ENCODE data around the gene GALNT16. TPM values are rescaled to one million over a fixed set of nuclear protein-coding genes. Genes with fewer than 3 reads are reported as not detected.

GALNT16 gene
- total and polyA plus RNA-seq, 2 experiments from 2014 or later = 1.7 to 2.6 TPM

- no peak overlapping the region for H3K27ac ChIP-seq
- H3K9me2 ChIP-seq (replicated peaks; ENCODE audit: insufficient read depth) = no peaks in the 10 kb centered on the region
- WGBS (ENCODE audit: low lambda C conversion rate, missing lambda C conversion rate) = 94% methylated on average over 8 of the region's 8 CpGs
- no peak overlapping the region for H3K4me3 ChIP-seq
- no peaks in the 10 kb centered on the region for H3K79me2 ChIP-seq
- TF ChIP-seq EZH2phosphoT487 (IDR thresholded peaks at IDR 0.05; ENCODE audit: low read depth, severe bottlenecking, unreplicated experiment) (no peak), CTCF (IDR thresholded peaks at IDR 0.05; ENCODE audit: poor library complexity) (no peak), EZH2 (IDR thresholded peaks at IDR 0.05; ENCODE audit: borderline replicate concordance) (no peak)
- no peak overlapping the region for H3K4me2 ChIP-seq
- H3K36me3 ChIP-seq (replicated peaks; ENCODE audit: insufficient read depth, low read depth) = no peaks in the 10 kb centered on the region
- H2AFZ ChIP-seq = no peak overlapping the region
- H3K9me3 ChIP-seq (ENCODE audit: low read depth) = no peaks in the 10 kb centered on the region
- DNase-seq (ENCODE audit: low spot score) = no peak
- no peaks in the 10 kb centered on the region for H3K27me3 ChIP-seq
- H4K20me1 ChIP-seq (ENCODE audit: insufficient read depth, poor library complexity, severe bottlenecking) = no peaks in the 10 kb centered on the region
- H3K4me1 ChIP-seq (ENCODE audit: insufficient read depth) = no peaks in the 10 kb centered on the region
Observed at GRCh38 chr14:69325086-69325485, 65.1 kb downstream of the GALNT16 start.

- Histone ChIP-seq H3K27me3 (no peaks in the 10 kb centered on the region), H3K36me3 (replicated peaks; ENCODE audit: insufficient read depth, low read depth) (no peaks in the 10 kb centered on the region), H3K4me3 (no peak overlapping the region), H3K9me2 (replicated peaks; ENCODE audit: insufficient read depth) (no peaks in the 10 kb centered on the region), H4K20me1 (ENCODE audit: insufficient read depth, poor library complexity, severe bottlenecking) (no peaks in the 10 kb centered on the region), H3K4me1 (ENCODE audit: insufficient read depth) (no peaks in the 10 kb centered on the region), H2AFZ (no peak overlapping the region), H3K79me2 (no peaks in the 10 kb centered on the region), H3K27ac (no peak overlapping the region), H3K4me2 (no peak overlapping the region), H3K9me3 (ENCODE audit: low read depth) (no peaks in the 10 kb centered on the region)
- DNase-seq (ENCODE audit: low spot score) = no peak
- TF ChIP-seq EZH2 (IDR thresholded peaks at IDR 0.05; ENCODE audit: borderline replicate concordance) (no peak), CTCF (IDR thresholded peaks at IDR 0.05; ENCODE audit: poor library complexity) (no peak), EZH2phosphoT487 (IDR thresholded peaks at IDR 0.05; ENCODE audit: low read depth, severe bottlenecking, unreplicated experiment) (no peak)
- WGBS (ENCODE audit: low lambda C conversion rate, missing lambda C conversion rate) = 93% methylated on average over 7 of the region's 7 CpGs
Observed at GRCh38 chr14:69325646-69326265, 65.8 kb downstream of the GALNT16 start.

GRCh38 chr14:69326611-69327010 lies 66.7 kb downstream of the GALNT16 start:
- Histone ChIP-seq H3K9me2 (replicated peaks; ENCODE audit: insufficient read depth) (no peaks in the 10 kb centered on the region), H3K79me2 (no peaks in the 10 kb centered on the region), H3K4me1 (ENCODE audit: insufficient read depth) (no peaks in the 10 kb centered on the region), H3K4me3 (no peak overlapping the region), H4K20me1 (ENCODE audit: insufficient read depth, poor library complexity, severe bottlenecking) (no peaks in the 10 kb centered on the region), H3K36me3 (replicated peaks; ENCODE audit: insufficient read depth, low read depth) (no peaks in the 10 kb centered on the region), H3K27me3 (no peaks in the 10 kb centered on the region), H3K4me2 (no peak overlapping the region), H3K27ac (no peak overlapping the region), H3K9me3 (ENCODE audit: low read depth) (no peaks in the 10 kb centered on the region), H2AFZ (no peak overlapping the region)
- WGBS (ENCODE audit: low lambda C conversion rate, missing lambda C conversion rate) = 80% methylated on average over 6 of the region's 6 CpGs
- no peak for TF ChIP-seq EZH2 (IDR thresholded peaks at IDR 0.05; ENCODE audit: borderline replicate concordance)
- no peak for TF ChIP-seq EZH2phosphoT487 (IDR thresholded peaks at IDR 0.05; ENCODE audit: low read depth, severe bottlenecking, unreplicated experiment)
- no peak for TF ChIP-seq CTCF (IDR thresholded peaks at IDR 0.05; ENCODE audit: poor library complexity)
- DNase-seq (ENCODE audit: low spot score) = no peak
